Spleen (tissue), 7 donors: ENCODE results near the gene SEMA4C.

Source experiments
- POLR2A ChIP-seq, 3 donors: fragments of 450-650 bp; IDR thresholded peaks; one replicate each; pipeline ENCODE4 v1.5.1; 2017; ENCODE audit warnings: antibody characterized with exemption in 3 of 3, mild to moderate bottlenecking in 1 of 3
- POLR2AphosphoS5 ChIP-seq, 3 donors: sonication (generic); formaldehyde crosslinking; IDR thresholded peaks; one replicate each; pipeline ENCODE4 v1.5.1; 2017; ENCODE audit warnings: antibody characterized with exemption in 3 of 3
- TF ChIP-seq, protein P1 (sequence below), 11 experiments: fragments of 200-600 bp in 7 of 11; fragments of 450-650 bp in 4 of 11; sonication (generic) in 4 of 11; IDR thresholded peaks in 8 of 11; conservative IDR thresholded peaks in 3 of 11; 1 replicate in 7 of 11; 2 replicates in 4 of 11; pipeline versions ENCODE4 v1.4.0 to v1.8.0; 2016 to 2021; ENCODE audit warnings: antibody characterized with exemption in 11 of 11, inconsistent platforms in 4 of 11, mild to moderate bottlenecking in 1 of 11
- donor health status: DM: no; HTN: no; CAD: no; lungs with moderate emphysema.
- donor health status: DM: no; HTN: no; CAD: no.
- donor health status: DM: no; HTN: no; CAD: no.

DNA sequence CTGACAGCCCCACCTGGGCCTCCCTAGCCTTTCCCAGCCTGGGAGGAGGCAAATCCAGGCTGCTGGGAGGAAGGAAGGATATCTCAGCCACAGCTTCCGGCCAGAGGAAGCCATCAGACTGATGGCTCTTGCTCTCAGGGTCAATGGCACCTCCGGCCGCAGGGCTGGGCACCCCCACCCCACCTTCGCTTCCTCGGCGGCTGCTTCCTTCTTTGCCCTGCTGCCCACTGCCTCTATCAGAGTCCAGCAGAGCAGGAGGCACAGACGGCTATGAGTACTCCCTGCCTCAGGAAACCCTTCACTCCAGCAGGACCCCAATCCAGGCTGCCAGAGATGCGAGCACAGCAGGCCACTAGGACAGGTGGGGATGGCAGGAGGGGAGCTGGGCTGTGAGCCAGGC is 3.3 kb downstream of the SEMA4C start:
- TF ChIP-seq POLR2A (IDR thresholded peaks at IDR 0.05) (no peak), POLR2AphosphoS5 (IDR thresholded peaks at IDR 0.05) (peak; percentile 68 to 86 (median 83))
- TF ChIP-seq, protein P1, sequence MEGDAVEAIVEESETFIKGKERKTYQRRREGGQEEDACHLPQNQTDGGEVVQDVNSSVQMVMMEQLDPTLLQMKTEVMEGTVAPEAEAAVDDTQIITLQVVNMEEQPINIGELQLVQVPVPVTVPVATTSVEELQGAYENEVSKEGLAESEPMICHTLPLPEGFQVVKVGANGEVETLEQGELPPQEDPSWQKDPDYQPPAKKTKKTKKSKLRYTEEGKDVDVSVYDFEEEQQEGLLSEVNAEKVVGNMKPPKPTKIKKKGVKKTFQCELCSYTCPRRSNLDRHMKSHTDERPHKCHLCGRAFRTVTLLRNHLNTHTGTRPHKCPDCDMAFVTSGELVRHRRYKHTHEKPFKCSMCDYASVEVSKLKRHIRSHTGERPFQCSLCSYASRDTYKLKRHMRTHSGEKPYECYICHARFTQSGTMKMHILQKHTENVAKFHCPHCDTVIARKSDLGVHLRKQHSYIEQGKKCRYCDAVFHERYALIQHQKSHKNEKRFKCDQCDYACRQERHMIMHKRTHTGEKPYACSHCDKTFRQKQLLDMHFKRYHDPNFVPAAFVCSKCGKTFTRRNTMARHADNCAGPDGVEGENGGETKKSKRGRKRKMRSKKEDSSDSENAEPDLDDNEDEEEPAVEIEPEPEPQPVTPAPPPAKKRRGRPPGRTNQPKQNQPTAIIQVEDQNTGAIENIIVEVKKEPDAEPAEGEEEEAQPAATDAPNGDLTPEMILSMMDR (IDR thresholded peaks at IDR 0.05 in 8 of 11, conservative IDR thresholded peaks at IDR 0.05 in 3 of 11), result no peak
